SU-DHL-6 (cell line): ENCODE data around the gene LRRC26.

Experiments
- CTCF ChIP-seq: fragments of 200-600 bp; sonication (generic); IDR thresholded peaks from one replicate; pipeline ENCODE4 v1.5.1; 2017; ENCODE audit warnings: antibody characterized with exemption, mild to moderate bottlenecking, low read length, moderate library complexity; ENCODE audit not compliant: insufficient read depth, poor library complexity, severe bottlenecking
- EZH2phosphoT487 ChIP-seq: fragments of 200-600 bp; sonication (generic), shearing (Covaris generic); conservative IDR thresholded peaks from 2 replicates; pipeline ENCODE4 v1.6.1; 2018; ENCODE audit warnings: mild to moderate bottlenecking, antibody characterized with exemption, low read length, moderate library complexity, mixed read lengths

GRCh38 chr9:137180491-137180890 lies 10.6 kb upstream of the LRRC26 start:
- no peak for TF ChIP-seq CTCF
- TF ChIP-seq EZH2phosphoT487 = no peak
